Vagina (tissue), 2 donors: ENCODE results near the gene LAMP5. TPM values are rescaled to one million over a fixed set of nuclear protein-coding genes. Genes with fewer than 3 reads are reported as not detected.

Experiments
- DNase-seq, 2 donors: peaks; one replicate each; pipeline ENCODE4 v3.0.0-alpha.2; 2017; ENCODE audit errors: extremely low spot score in 2 of 2
- H3K27ac ChIP-seq: fragments of 200-600 bp; sonication (generic); one replicate; pipeline ENCODE4 v1.5.1; 2019
- H3K27me3 ChIP-seq: fragments of 200-600 bp; sonication (generic); one replicate; pipeline ENCODE4 v1.5.1; 2019
- H3K36me3 ChIP-seq, 2 donors: fragments of 200-600 bp; sonication (generic); one replicate each; pipeline ENCODE4 v1.5.1; 2017 to 2019
- H3K4me1 ChIP-seq: fragments of 200-600 bp; sonication (generic); one replicate; pipeline ENCODE4 v1.5.1; 2019
- H3K4me3 ChIP-seq, 2 donors: fragments of 200-600 bp; sonication (generic); 1 replicate in 1 of 2; 2 replicates in 1 of 2; pipeline ENCODE4 v1.5.1; 2016 to 2019
- H3K9me3 ChIP-seq: fragments of 200-600 bp; sonication (generic); one replicate; pipeline ENCODE4 v1.5.1; 2019
- POLR2A ChIP-seq, 2 donors: fragments of 450-650 bp; IDR thresholded peaks; one replicate each; pipeline ENCODE4 v1.6.1; 2017; ENCODE audit warnings: antibody characterized with exemption in 2 of 2, mild to moderate bottlenecking in 2 of 2, moderate library complexity in 2 of 2
- POLR2AphosphoS5 ChIP-seq, 2 donors: sonication (generic); formaldehyde crosslinking; IDR thresholded peaks; one replicate each; pipeline ENCODE4 v1.9.0; 2017; ENCODE audit warnings: antibody characterized with exemption in 2 of 2, mild to moderate bottlenecking in 2 of 2, low read depth in 1 of 2; ENCODE audit not compliant: insufficient read depth in 1 of 2
- intact Hi-C: fragments of 100-400 bp; cut with DNase I; formaldehyde crosslinking; loops from one replicate; pipeline ENCODE4 v1.15.1; 2023
- total RNA-seq: library from RNA; depleted of rRNA; stranded (reverse); fragments of >200 nt; gene quantifications from one replicate; pipeline ENCODE4 v1.2.3, GENCODE V29; 2016
- TF ChIP-seq, protein P1 (sequence below), 3 experiments: fragments of 450-650 bp in 2 of 3; fragments of 200-600 bp in 1 of 3; sonication (generic) in 1 of 3; IDR thresholded peaks; one replicate each; pipeline ENCODE4 v1.5.1; 2017 to 2019; ENCODE audit warnings: antibody characterized with exemption in 3 of 3, mild to moderate bottlenecking in 2 of 3, moderate library complexity in 2 of 3

The LAMP5 gene
- total RNA-seq, 1 donor from 2014 or later: 0.74 TPM

DNA sequence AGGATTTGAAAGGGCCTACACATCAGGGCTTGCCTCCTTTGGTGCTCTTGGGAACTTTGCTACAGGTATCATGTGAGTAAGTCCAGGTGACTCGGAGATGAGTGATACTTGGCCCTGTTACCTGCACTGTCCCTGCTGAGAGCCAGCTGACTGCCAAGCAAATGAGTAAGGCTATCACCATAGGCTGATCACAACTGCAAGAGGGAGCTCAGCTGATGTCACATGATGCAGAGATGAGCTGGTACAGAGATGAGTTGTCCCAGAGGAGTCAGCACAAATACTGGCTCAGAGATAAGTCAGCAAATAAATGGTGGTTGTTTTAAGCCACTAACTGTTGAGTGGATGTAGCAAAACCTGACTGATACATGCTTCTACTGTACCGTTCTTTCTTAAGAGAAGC lies 41.4 kb downstream of the LAMP5 start:
- no peak overlapping the region for H3K4me3 ChIP-seq
- DNase-seq: no peak
- no peak overlapping the region for H3K27ac ChIP-seq
- no peaks in the 10 kb centered on the region for H3K9me3 ChIP-seq
- no peaks in the 10 kb centered on the region for H3K27me3 ChIP-seq
- H3K4me1 ChIP-seq: no peaks in the 10 kb centered on the region
- TF ChIP-seq POLR2AphosphoS5 (IDR thresholded peaks at IDR 0.05; ENCODE audit: insufficient read depth in 1 of 2, low read depth in 1 of 2) (no peak), POLR2A (IDR thresholded peaks at IDR 0.05) (no peak)
- TF ChIP-seq, protein P1, sequence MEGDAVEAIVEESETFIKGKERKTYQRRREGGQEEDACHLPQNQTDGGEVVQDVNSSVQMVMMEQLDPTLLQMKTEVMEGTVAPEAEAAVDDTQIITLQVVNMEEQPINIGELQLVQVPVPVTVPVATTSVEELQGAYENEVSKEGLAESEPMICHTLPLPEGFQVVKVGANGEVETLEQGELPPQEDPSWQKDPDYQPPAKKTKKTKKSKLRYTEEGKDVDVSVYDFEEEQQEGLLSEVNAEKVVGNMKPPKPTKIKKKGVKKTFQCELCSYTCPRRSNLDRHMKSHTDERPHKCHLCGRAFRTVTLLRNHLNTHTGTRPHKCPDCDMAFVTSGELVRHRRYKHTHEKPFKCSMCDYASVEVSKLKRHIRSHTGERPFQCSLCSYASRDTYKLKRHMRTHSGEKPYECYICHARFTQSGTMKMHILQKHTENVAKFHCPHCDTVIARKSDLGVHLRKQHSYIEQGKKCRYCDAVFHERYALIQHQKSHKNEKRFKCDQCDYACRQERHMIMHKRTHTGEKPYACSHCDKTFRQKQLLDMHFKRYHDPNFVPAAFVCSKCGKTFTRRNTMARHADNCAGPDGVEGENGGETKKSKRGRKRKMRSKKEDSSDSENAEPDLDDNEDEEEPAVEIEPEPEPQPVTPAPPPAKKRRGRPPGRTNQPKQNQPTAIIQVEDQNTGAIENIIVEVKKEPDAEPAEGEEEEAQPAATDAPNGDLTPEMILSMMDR (IDR thresholded peaks at IDR 0.05): no peak
- intact Hi-C loops: no loop called here
- H3K36me3 ChIP-seq: no peaks in the 10 kb centered on the region

DNA sequence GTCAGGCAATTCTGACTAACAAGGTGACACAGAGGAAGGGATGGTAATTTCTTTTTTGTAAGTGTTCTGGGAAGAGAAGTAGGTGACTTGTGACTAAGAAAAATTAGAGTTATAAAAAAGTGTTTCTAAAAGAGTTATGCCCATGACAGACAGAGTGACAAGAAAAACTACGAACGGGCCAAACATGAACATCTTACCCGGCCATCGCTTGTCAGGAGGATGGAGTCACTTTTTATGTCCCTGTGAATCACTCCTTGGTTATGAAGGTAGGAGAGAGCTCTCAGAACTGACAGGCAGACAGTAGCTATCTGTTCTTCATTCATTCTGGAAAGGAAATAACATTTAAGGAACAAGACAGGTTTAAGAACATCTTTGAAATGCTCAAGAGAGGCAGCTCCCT lies 43.0 kb downstream of the LAMP5 start:
- H3K27me3 ChIP-seq: no peaks in the 10 kb centered on the region
- intact Hi-C loops: no loop called here

DNA sequence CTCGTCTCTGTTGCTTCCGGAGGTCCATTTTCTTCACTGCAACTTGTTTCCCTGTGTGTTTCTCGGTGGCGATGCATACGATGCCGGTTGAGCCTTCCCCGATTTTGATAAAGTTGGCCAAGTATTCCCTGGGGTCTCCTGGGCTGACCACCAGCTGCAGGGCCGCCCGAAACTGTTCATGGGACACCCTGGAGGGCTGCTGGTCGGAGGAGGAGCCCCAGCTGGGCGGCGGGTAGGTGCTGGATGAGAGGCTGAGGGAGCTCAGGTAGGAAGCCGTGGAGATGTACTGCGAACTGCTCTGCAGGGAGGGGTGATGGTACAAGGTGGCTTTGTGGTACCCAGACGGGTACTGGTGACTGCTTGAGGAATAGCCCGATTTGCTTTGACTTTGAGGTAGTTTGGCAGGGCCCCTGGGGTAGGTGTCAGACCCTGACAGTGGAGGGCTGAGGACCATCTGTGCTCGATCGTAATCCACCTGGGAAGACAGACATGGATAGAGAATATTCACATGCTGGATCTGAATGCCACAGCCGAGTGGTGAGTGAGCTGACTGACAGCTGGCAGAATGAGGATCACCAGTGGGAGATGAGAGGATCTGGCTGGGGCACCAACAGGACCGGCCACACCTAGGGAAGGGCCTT lies 51.6 kb downstream of the LAMP5 start:
- intact Hi-C loops: no loop called here
- DNase-seq: no peak
- TF ChIP-seq POLR2AphosphoS5 (IDR thresholded peaks at IDR 0.05; ENCODE audit: insufficient read depth in 1 of 2, low read depth in 1 of 2): no peak
- TF ChIP-seq, protein P1 (IDR thresholded peaks at IDR 0.05): no peak
- no peak for TF ChIP-seq POLR2A (IDR thresholded peaks at IDR 0.05)
- Histone ChIP-seq H3K27ac (no peak overlapping the region), H3K9me3 (no peaks in the 10 kb centered on the region), H3K4me3 (no peak overlapping the region), H3K36me3 (no peaks in the 10 kb centered on the region), H3K4me1 (no peaks in the 10 kb centered on the region), H3K27me3 (no peaks in the 10 kb centered on the region)

More for the DNA sequence above, 43.0 kb downstream of the LAMP5 start:
- DNase-seq: no peak
- H3K36me3 ChIP-seq: no peaks in the 10 kb centered on the region
- H3K9me3 ChIP-seq: no peaks in the 10 kb centered on the region
- no peak overlapping the region for H3K4me3 ChIP-seq
- TF ChIP-seq POLR2A (IDR thresholded peaks at IDR 0.05) (no peak), POLR2AphosphoS5 (IDR thresholded peaks at IDR 0.05; ENCODE audit: insufficient read depth in 1 of 2, low read depth in 1 of 2) (no peak)
- TF ChIP-seq, protein P1 (IDR thresholded peaks at IDR 0.05): no peak
- no peaks in the 10 kb centered on the region for H3K4me1 ChIP-seq
- H3K27ac ChIP-seq: no peak overlapping the region

DNA sequence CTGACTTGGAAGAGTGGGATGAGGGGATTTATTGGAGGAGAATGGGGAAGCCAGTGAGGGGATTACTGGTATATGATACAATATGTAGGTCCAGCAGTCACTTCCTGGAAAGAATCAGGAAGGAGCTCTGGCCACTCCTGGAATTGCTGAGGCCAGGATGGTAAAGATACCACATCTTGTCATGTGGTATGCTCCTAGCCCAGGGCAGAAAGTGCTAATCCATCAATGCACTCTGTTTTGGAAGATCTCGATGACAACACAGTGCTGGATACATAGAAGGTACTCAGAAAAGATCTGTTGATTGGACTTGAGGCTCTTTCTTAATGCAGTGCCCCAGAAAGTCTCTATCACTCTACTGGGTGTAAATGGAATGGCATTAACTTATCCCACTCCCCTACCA lies 52.6 kb downstream of the LAMP5 start:
- no peak overlapping the region for H3K27ac ChIP-seq
- H3K4me1 ChIP-seq: no peaks in the 10 kb centered on the region
- TF ChIP-seq, protein P1 (IDR thresholded peaks at IDR 0.05): no peak
- TF ChIP-seq POLR2A (IDR thresholded peaks at IDR 0.05) (no peak), POLR2AphosphoS5 (IDR thresholded peaks at IDR 0.05; ENCODE audit: insufficient read depth in 1 of 2, low read depth in 1 of 2) (no peak)
- H3K27me3 ChIP-seq: no peaks in the 10 kb centered on the region
- no peaks in the 10 kb centered on the region for H3K9me3 ChIP-seq
- no peak overlapping the region for H3K4me3 ChIP-seq
- H3K36me3 ChIP-seq: no peaks in the 10 kb centered on the region
- DNase-seq: no peak
- intact Hi-C loops: no loop called here

DNA sequence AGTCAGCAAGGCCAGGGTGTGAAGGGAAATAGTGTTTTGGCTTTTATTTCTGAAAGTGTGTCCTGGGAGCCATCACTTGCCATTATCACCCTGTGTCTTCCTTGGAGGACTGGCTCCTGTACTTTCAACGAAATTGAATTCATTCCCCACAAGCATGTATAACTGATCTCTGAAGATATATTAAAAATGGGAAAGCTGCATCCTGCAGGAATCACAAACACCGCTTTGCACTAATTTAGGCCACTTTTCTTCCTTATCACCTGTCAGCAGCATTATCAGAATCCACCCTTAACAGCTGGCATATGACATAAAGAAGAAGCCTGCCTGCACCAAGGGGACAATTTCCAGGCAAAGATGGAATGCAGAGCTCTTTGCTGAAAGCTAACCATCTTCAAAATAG lies 56.2 kb downstream of the LAMP5 start:
- H3K27ac ChIP-seq: no peak overlapping the region
- no peak for DNase-seq
- TF ChIP-seq, protein P1 (IDR thresholded peaks at IDR 0.05): no peak
- TF ChIP-seq POLR2A (IDR thresholded peaks at IDR 0.05) (no peak), POLR2AphosphoS5 (IDR thresholded peaks at IDR 0.05; ENCODE audit: insufficient read depth in 1 of 2, low read depth in 1 of 2) (no peak)
- intact Hi-C loops: no loop called here
- H3K4me1 ChIP-seq: no peaks in the 10 kb centered on the region
- no peaks in the 10 kb centered on the region for H3K27me3 ChIP-seq
- no peak overlapping the region for H3K4me3 ChIP-seq
- no peaks in the 10 kb centered on the region for H3K9me3 ChIP-seq
- no peaks in the 10 kb centered on the region for H3K36me3 ChIP-seq
